Measurements from ENCODE around the gene GRHL1.

DNA sequence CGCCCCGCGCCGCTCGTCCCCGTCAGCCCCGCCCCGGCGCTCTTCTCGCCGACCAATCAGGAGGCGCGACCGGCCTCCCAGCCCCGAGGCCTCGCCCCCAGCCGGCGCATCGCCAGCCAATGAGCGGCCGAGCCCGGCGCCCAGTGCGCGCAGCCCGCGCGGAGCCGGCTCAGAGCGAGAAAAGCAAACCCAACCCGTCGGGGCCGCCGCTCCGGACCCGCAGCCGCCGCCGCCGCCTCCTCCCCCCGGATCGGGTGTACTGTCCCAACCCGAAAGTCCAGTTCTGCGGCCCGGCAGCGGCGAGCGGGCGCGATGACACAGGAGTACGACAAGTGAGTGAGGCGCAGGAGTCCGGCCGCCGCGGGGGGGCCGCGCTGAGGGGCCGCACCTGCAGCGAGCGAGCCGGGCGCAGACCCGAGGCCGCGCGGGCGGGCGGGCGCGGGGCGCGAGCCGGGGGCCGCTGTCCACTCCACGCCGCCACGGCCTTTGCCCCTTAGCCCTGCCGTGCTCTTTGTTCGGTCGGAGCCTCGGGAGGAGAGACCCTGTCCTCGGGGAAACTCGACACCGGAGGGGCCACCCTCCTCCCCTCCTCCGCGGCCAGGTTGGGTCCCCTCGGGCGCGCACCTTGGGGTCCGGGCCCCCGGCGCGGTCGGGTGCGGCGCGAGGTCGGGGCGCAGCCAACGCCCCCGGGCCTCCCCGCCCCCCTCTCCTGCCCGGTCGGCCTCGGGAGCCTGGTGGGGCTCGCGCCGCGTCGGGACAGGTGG lies at the start of gene GRHL1:
- TF ChIP-seq, protein P1, sequence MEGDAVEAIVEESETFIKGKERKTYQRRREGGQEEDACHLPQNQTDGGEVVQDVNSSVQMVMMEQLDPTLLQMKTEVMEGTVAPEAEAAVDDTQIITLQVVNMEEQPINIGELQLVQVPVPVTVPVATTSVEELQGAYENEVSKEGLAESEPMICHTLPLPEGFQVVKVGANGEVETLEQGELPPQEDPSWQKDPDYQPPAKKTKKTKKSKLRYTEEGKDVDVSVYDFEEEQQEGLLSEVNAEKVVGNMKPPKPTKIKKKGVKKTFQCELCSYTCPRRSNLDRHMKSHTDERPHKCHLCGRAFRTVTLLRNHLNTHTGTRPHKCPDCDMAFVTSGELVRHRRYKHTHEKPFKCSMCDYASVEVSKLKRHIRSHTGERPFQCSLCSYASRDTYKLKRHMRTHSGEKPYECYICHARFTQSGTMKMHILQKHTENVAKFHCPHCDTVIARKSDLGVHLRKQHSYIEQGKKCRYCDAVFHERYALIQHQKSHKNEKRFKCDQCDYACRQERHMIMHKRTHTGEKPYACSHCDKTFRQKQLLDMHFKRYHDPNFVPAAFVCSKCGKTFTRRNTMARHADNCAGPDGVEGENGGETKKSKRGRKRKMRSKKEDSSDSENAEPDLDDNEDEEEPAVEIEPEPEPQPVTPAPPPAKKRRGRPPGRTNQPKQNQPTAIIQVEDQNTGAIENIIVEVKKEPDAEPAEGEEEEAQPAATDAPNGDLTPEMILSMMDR (IDR thresholded peaks at IDR 0.05), result no peak
- TF ChIP-seq POLR2A (IDR thresholded peaks at IDR 0.05) (peak in 1 of 2 donors; percentile 30), POLR2AphosphoS5 (IDR thresholded peaks at IDR 0.05; ENCODE audit: insufficient read depth in 1 of 2, low read depth in 1 of 2) (peak in 1 of 2 donors; percentile 47)

Data from vagina (tissue), 2 donors.